Bronchial epithelial cell (primary cell): ENCODE measurements around the gene SEC16B. TPM values are rescaled to one million over a fixed set of nuclear protein-coding genes. Genes with fewer than 3 reads are reported as not detected.

ENCODE experiments used
- DNase-seq: peaks from one replicate; pipeline ENCODE4 v3.0.0-alpha.2; 2010; ENCODE audit warnings: low read depth
- FAIRE-seq: peaks from 2 replicates; lab custom pipeline; 2011; peaks lifted over from hg19 to GRCh38; lab: Jason Lieb, UNC
- H3K27me3 ChIP-seq: 2 replicates; pipeline ENCODE4 v1.5.1; 2011; ENCODE audit warnings: low read length; ENCODE audit not compliant: control insufficient read depth, insufficient read depth
- H3K36me3 ChIP-seq: 2 replicates; pipeline ENCODE4 v1.5.1; 2011; ENCODE audit warnings: low read length; ENCODE audit not compliant: control insufficient read depth, insufficient read depth
- H3K4me3 ChIP-seq: 2 replicates; pipeline ENCODE4 v1.5.1; 2011; ENCODE audit warnings: mild to moderate bottlenecking, low read depth, low read length, control low read depth
- CTCF ChIP-seq: IDR thresholded peaks from 2 replicates; pipeline ENCODE4 v1.5.1; 2011; ENCODE audit warnings: mild to moderate bottlenecking, moderate library complexity, low read length, control low read depth, inconsistent platforms; ENCODE audit not compliant: insufficient read depth, severe bottlenecking
- total RNA-seq: library from RNA; depleted of rRNA; stranded (reverse); fragments of >200 nt; gene quantifications from 2 replicates; pipeline ENCODE4 v1.2.1, GENCODE V29; 2014

The SEC16B gene
- total RNA-seq, 1 donor from 2014 or later = 0.26 TPM

- Histone ChIP-seq H3K36me3 (no peaks in the 10 kb centered on the region), H3K27me3 (no peaks in the 10 kb centered on the region), H3K4me3 (no peak overlapping the region)
- DNase-seq (no peak), FAIRE-seq (no peak)
- TF ChIP-seq CTCF = no peak
Observed at GRCh38 chr1:178010674-178011464, 41.0 kb upstream of the SEC16B start.

GRCh38 chr1:178006043-178006442 lies 36.2 kb upstream of the SEC16B start:
- Histone ChIP-seq H3K4me3 (no peak overlapping the region), H3K36me3 (no peaks in the 10 kb centered on the region), H3K27me3 (no peaks in the 10 kb centered on the region)
- FAIRE-seq = no peak
- DNase-seq = no peak
- no peak for TF ChIP-seq CTCF

GRCh38 chr1:178005450-178005849 lies 35.6 kb upstream of the SEC16B start:
- no peak for FAIRE-seq
- TF ChIP-seq CTCF = no peak
- no peaks in the 10 kb centered on the region for H3K36me3 ChIP-seq
- DNase-seq = no peak
- H3K4me3 ChIP-seq = no peak overlapping the region
- H3K27me3 ChIP-seq = no peaks in the 10 kb centered on the region

- no peaks in the 10 kb centered on the region for H3K27me3 ChIP-seq
- H3K36me3 ChIP-seq = no peaks in the 10 kb centered on the region
- TF ChIP-seq CTCF = no peak
- DNase-seq (peak; percentile 83), FAIRE-seq (peak; percentile 23)
- no peak overlapping the region for H3K4me3 ChIP-seq
Observed at GRCh38 chr1:178004926-178005391, 35.1 kb upstream of the SEC16B start.

GRCh38 chr1:177998696-177999631 lies 29.1 kb upstream of the SEC16B start:
- H3K36me3 ChIP-seq = no peaks in the 10 kb centered on the region
- no peaks in the 10 kb centered on the region for H3K27me3 ChIP-seq
- TF ChIP-seq CTCF = no peak
- no peak for FAIRE-seq
- H3K4me3 ChIP-seq = no peak overlapping the region
- peak; percentile 51 for DNase-seq
